Activated T-cell treated with anti-CD3 and anti-CD28 coated beads for 1 hour (primary cell): Measurements from ENCODE around the gene RPGRIP1L.

Source experiments
- DNase-seq: peaks from one replicate; pipeline ENCODE4 v3.0.0-alpha.2; 2020; ENCODE audit warnings: low read depth

Gene RPGRIP1L

GRCh38 chr16:53703590-53704444 is at the start of gene RPGRIP1L, which contains the start of gene FTO:
TSS of gene RPGRIP1L (minus strand) at chr16:53703859. CDS start at chr16:53700723, 3,136 bp downstream.
TSS of gene FTO (plus strand) at chr16:53704156.
- DNase-seq, result peak; percentile 96

- no peak for DNase-seq
These were observed 49.8 kb upstream of the RPGRIP1L start for GRCh38 chr16:53753431-53753830.

GRCh38 chr16:53752560-53752959 is 48.9 kb upstream of the RPGRIP1L start:
- DNase-seq, result no peak

GRCh38 chr16:53745753-53746266 is 42.2 kb upstream of the RPGRIP1L start:
- no peak for DNase-seq

- DNase-seq, result no peak
These were observed 41.4 kb upstream of the RPGRIP1L start for GRCh38 chr16:53745086-53745485.

- peak; percentile 1 for DNase-seq
These were observed 40.8 kb upstream of the RPGRIP1L start for GRCh38 chr16:53744449-53744848.

GRCh38 chr16:53743149-53743566 is 39.5 kb upstream of the RPGRIP1L start:
- no peak for DNase-seq

- no peak for DNase-seq
These were observed 37.9 kb upstream of the RPGRIP1L start for GRCh38 chr16:53741546-53741945.

GRCh38 chr16:53740933-53741531 is 37.4 kb upstream of the RPGRIP1L start:
- no peak for DNase-seq

- DNase-seq, result no peak
These were observed 36.8 kb upstream of the RPGRIP1L start for GRCh38 chr16:53740476-53740875.

- no peak for DNase-seq
These were observed 33.9 kb upstream of the RPGRIP1L start for GRCh38 chr16:53737552-53737951.

- DNase-seq, result no peak
These were observed 32.6 kb upstream of the RPGRIP1L start for GRCh38 chr16:53736297-53736696.

GRCh38 chr16:53734908-53735307 is 31.2 kb upstream of the RPGRIP1L start:
- DNase-seq, result no peak

GRCh38 chr16:53732296-53732929 is 28.8 kb upstream of the RPGRIP1L start:
- no peak for DNase-seq

GRCh38 chr16:53730693-53731092 is 27.0 kb upstream of the RPGRIP1L start:
- DNase-seq, result no peak

GRCh38 chr16:53726625-53727024 is 23.0 kb upstream of the RPGRIP1L start:
- DNase-seq, result no peak

- no peak for DNase-seq
These were observed 17.4 kb upstream of the RPGRIP1L start for GRCh38 chr16:53721017-53721416.

- no peak for DNase-seq
These were observed 13.9 kb upstream of the RPGRIP1L start for GRCh38 chr16:53717577-53717976.

- DNase-seq, result no peak
These were observed 11.3 kb upstream of the RPGRIP1L start for GRCh38 chr16:53715023-53715384.

- DNase-seq, result no peak
These were observed 10.8 kb upstream of the RPGRIP1L start for GRCh38 chr16:53714205-53715022.

GRCh38 chr16:53713403-53714204 is 9.9 kb upstream of the RPGRIP1L start:
- DNase-seq, result no peak
